Fibroblast of lung (primary cell): ENCODE measurements around the gene AMBP. TPM values are rescaled to one million over a fixed set of nuclear protein-coding genes. Genes with fewer than 3 reads are reported as not detected.

Source experiments
- DNase-seq, 2 donors: peaks; one replicate each; pipeline versions ENCODE4 v3.0.0 to v3.0.0-alpha.2; 2010; ENCODE audit warnings: low read depth in 2 of 2
- H2AFZ ChIP-seq: 2 replicates; pipeline ENCODE4 v1.5.1; 2012; ENCODE audit warnings: low read length, control low read depth, inconsistent platforms
- H3K27ac ChIP-seq: 2 replicates; pipeline ENCODE4 v1.5.1; 2011; ENCODE audit warnings: low read length, control low read depth; ENCODE audit not compliant: insufficient read depth
- H3K27me3 ChIP-seq: 2 replicates; pipeline ENCODE4 v1.5.1; 2011; ENCODE audit warnings: mild to moderate bottlenecking, low read length; ENCODE audit not compliant: control insufficient read depth, insufficient read depth
- H3K36me3 ChIP-seq: 2 replicates; pipeline ENCODE4 v1.5.1; 2011; ENCODE audit warnings: low read length; ENCODE audit not compliant: control insufficient read depth, insufficient read depth
- H3K4me1 ChIP-seq: 2 replicates; pipeline ENCODE4 v1.5.1; 2011; ENCODE audit warnings: low read length; ENCODE audit not compliant: control insufficient read depth, insufficient read depth; ENCODE audit errors: extremely low read depth
- H3K4me2 ChIP-seq: 2 replicates; pipeline ENCODE4 v1.5.1; 2011; ENCODE audit warnings: low read length, control low read depth; ENCODE audit not compliant: insufficient read depth; ENCODE audit errors: extremely low read depth
- H3K4me3 ChIP-seq, 4 experiments: fragments of 200-600 bp in 1 of 4; sonication (generic) in 1 of 4; replicated peaks in 1 of 4; 2 replicates each; pipeline ENCODE4 v1.5.1; 2011 to 2016; ENCODE audit warnings: low read length in 4 of 4, low read depth in 3 of 4, mild to moderate bottlenecking in 3 of 4, control low read depth in 2 of 4, inconsistent platforms in 1 of 4, mixed read lengths in 1 of 4; ENCODE audit not compliant: insufficient read depth in 1 of 4; ENCODE audit errors: control extremely low read depth in 1 of 4
- H3K79me2 ChIP-seq: 2 replicates; pipeline ENCODE4 v1.5.1; 2012; ENCODE audit warnings: mild to moderate bottlenecking, low read length, inconsistent platforms; ENCODE audit not compliant: control insufficient read depth, insufficient read depth
- H3K9ac ChIP-seq: 2 replicates; pipeline ENCODE4 v1.5.1; 2011; ENCODE audit warnings: mild to moderate bottlenecking, low read length, control low read depth; ENCODE audit not compliant: insufficient read depth
- H3K9me3 ChIP-seq: 2 replicates; pipeline ENCODE4 v1.5.1; 2012; ENCODE audit warnings: low read depth, low read length; ENCODE audit not compliant: control insufficient read depth, insufficient read depth
- H4K20me1 ChIP-seq: 2 replicates; pipeline ENCODE4 v1.5.1; 2011; ENCODE audit warnings: low read length; ENCODE audit not compliant: control insufficient read depth, insufficient read depth; ENCODE audit errors: extremely low read depth
- CTCF ChIP-seq, 2 donors: IDR thresholded peaks in 1 of 2; conservative IDR thresholded peaks in 1 of 2; 1 replicate in 1 of 2; 2 replicates in 1 of 2; pipeline ENCODE4 v1.5.1; 2011 to 2012; ENCODE audit warnings: low read length in 2 of 2, control low read depth in 1 of 2, inconsistent platforms in 1 of 2, low read depth in 1 of 2, mild to moderate bottlenecking in 1 of 2
- EZH2 ChIP-seq: IDR thresholded peaks from 2 replicates; pipeline ENCODE4 v1.5.1; 2012; ENCODE audit warnings: low read length, control low read depth, mild to moderate bottlenecking; ENCODE audit errors: missing control alignments
- polyA plus RNA-seq, 2 donors: library from polyadenylated mRNA; depleted of rRNA in 1 of 2; stranded (reverse) in 1 of 2; unstranded in 1 of 2; fragments of >200 nt; gene quantifications; 2 replicates each; pipeline ENCODE4 v1.2.1, GENCODE V29; 2011 to 2012; ENCODE audit warnings: missing spikeins in 1 of 2
- total RNA-seq: library from RNA; depleted of rRNA; stranded (reverse); fragments of >200 nt; gene quantifications from 2 replicates; pipeline ENCODE4 v1.2.1, GENCODE V29; 2014

Gene AMBP
- total and polyA plus RNA-seq, 2 donors (not counting 1 experiment from before 2014, with no cell fraction given), result 0.07 to 0.17 TPM

GRCh38 chr9:114026335-114026734, 51.8 kb downstream of the AMBP start:
- TF ChIP-seq CTCF (conservative IDR thresholded peaks at IDR 0.05 in 1 of 2, IDR thresholded peaks at IDR 0.05 in 1 of 2; ENCODE audit: low read depth in 1 of 2, low read length in 2 of 2) (no peak), EZH2 (no peak)
- Histone ChIP-seq H4K20me1 (no peaks in the 10 kb centered on the region), H3K79me2 (no peaks in the 10 kb centered on the region), H3K27me3 (no peaks in the 10 kb centered on the region), H3K4me2 (no peak overlapping the region), H3K27ac (no peak overlapping the region), H3K9me3 (no peaks in the 10 kb centered on the region), H2AFZ (no peak overlapping the region), H3K4me1 (no peaks in the 10 kb centered on the region), H3K9ac (no peak overlapping the region), H3K36me3 (peaks cover 4% of the 10 kb centered on the region), H3K4me3 (no peak overlapping the region)
- no peak for DNase-seq

- Histone ChIP-seq H3K9me3 (no peaks in the 10 kb centered on the region), H3K27me3 (no peaks in the 10 kb centered on the region), H3K79me2 (no peaks in the 10 kb centered on the region), H4K20me1 (no peaks in the 10 kb centered on the region), H3K4me3 (no peak overlapping the region), H3K4me2 (no peak overlapping the region), H3K4me1 (no peaks in the 10 kb centered on the region), H2AFZ (no peak overlapping the region), H3K36me3 (peaks cover 1% of the 10 kb centered on the region), H3K9ac (no peak overlapping the region), H3K27ac (no peak overlapping the region)
- TF ChIP-seq CTCF (conservative IDR thresholded peaks at IDR 0.05 in 1 of 2, IDR thresholded peaks at IDR 0.05 in 1 of 2; ENCODE audit: low read depth in 1 of 2, low read length in 2 of 2), result no peak
- TF ChIP-seq EZH2, result no peak
- no peak for DNase-seq
Observed at GRCh38 chr9:114025760-114026159, 52.3 kb downstream of the AMBP start.

DNA sequence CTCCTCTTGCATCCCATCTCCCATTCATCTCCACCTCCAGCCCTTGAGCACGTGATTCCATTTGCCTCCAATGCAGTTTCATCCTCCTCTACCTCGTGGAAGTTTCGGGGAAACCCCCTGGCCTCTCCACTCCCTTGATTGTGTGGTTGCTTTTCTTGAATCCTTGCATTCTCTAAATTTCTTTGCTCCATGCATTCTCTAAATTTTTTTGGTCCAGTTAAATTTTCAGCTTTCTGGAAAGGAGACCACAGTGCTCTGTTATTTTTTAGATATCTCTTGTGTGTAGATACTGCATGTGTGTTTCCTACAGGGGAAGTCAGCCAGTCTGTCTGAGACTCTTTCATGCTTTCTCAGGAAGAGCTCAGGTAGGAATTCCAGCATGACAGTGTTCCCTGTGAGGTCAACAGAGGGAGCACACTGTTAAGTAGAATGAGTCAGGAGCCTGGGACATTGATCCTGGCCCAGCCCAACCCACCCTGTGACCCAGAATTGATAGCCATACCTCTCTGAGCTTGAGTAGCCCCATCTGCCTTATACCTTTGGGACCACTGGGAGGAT, 52.8 kb downstream of the AMBP start:
- DNase-seq, result peak in 1 of 2 donors; percentile 59
- H3K4me2 ChIP-seq, result no peak overlapping the region
- H3K4me1 ChIP-seq, result no peaks in the 10 kb centered on the region
- H3K36me3 ChIP-seq, result peaks cover 1% of the 10 kb centered on the region
- H3K27me3 ChIP-seq, result no peaks in the 10 kb centered on the region
- H2AFZ ChIP-seq, result no peak overlapping the region
- no peaks in the 10 kb centered on the region for H3K79me2 ChIP-seq
- H3K4me3 ChIP-seq, result no peak overlapping the region
- H3K9ac ChIP-seq, result no peak overlapping the region
- H3K9me3 ChIP-seq, result no peaks in the 10 kb centered on the region
- H3K27ac ChIP-seq, result no peak overlapping the region
- no peaks in the 10 kb centered on the region for H4K20me1 ChIP-seq
- TF ChIP-seq EZH2 (no peak), CTCF (conservative IDR thresholded peaks at IDR 0.05 in 1 of 2, IDR thresholded peaks at IDR 0.05 in 1 of 2; ENCODE audit: low read depth in 1 of 2, low read length in 2 of 2) (no peak)
